Kidney epithelial cell (primary cell): ENCODE data around the gene PSTPIP2. TPM values are rescaled to one million over a fixed set of nuclear protein-coding genes. Genes with fewer than 3 reads are reported as not detected.

ENCODE experiments used
- DNase-seq: peaks from one replicate; pipeline ENCODE4 v3.0.0-alpha.2; 2010; ENCODE audit warnings: low read depth
- H3K27me3 ChIP-seq: 2 replicates; pipeline ENCODE4 v1.6.0; 2011; ENCODE audit warnings: low read length; ENCODE audit not compliant: control insufficient read depth, insufficient read depth
- H3K36me3 ChIP-seq: 2 replicates; pipeline ENCODE4 v1.5.1; 2011; ENCODE audit warnings: low read length; ENCODE audit not compliant: control insufficient read depth, insufficient read depth
- H3K4me3 ChIP-seq: 2 replicates; pipeline ENCODE4 v1.5.1; 2011; ENCODE audit warnings: low read depth, mild to moderate bottlenecking, control low read depth, low read length
- CTCF ChIP-seq: IDR thresholded peaks from 2 replicates; pipeline ENCODE4 v1.5.1; 2011; ENCODE audit warnings: mild to moderate bottlenecking, moderate library complexity, low read length, control low read depth, inconsistent platforms; ENCODE audit not compliant: insufficient read depth, poor library complexity, severe bottlenecking
- total RNA-seq: library from RNA; depleted of rRNA; stranded (reverse); fragments of >200 nt; gene quantifications from 2 replicates; pipeline ENCODE4 v1.2.3, GENCODE V29; 2015

PSTPIP2 gene
- total RNA-seq, 1 donor from 2014 or later: 14.2 TPM

GRCh38 chr18:46099463-46099862 lies 27.4 kb upstream of the PSTPIP2 start:
- DNase-seq: no peak
- TF ChIP-seq CTCF: no peak

GRCh38 chr18:46098616-46098933 lies 26.5 kb upstream of the PSTPIP2 start:
- no peak for TF ChIP-seq CTCF
- no peaks in the 10 kb centered on the region for H3K27me3 ChIP-seq
- H3K36me3 ChIP-seq: no peaks in the 10 kb centered on the region
- H3K4me3 ChIP-seq: peak overlapping the region; percentile 87
- DNase-seq: no peak

More at GRCh38 chr18:46099463-46099862, 27.4 kb upstream of the PSTPIP2 start:
- no peaks in the 10 kb centered on the region for H3K27me3 ChIP-seq
- H3K4me3 ChIP-seq: no peak overlapping the region
- no peaks in the 10 kb centered on the region for H3K36me3 ChIP-seq

GRCh38 chr18:46097801-46098615 lies 25.9 kb upstream of the PSTPIP2 start, which contains the start of gene ATP5F1A:
TSS of gene ATP5F1A (minus strand) at chr18:46098296. CDS start at chr18:46098231, 65 bp downstream.
- Histone ChIP-seq H3K36me3 (no peaks in the 10 kb centered on the region), H3K27me3 (no peaks in the 10 kb centered on the region), H3K4me3 (peak within 1 kb of the TSS; percentile 87)
- peak; percentile 39 for DNase-seq
- peak; percentile 3 for TF ChIP-seq CTCF

GRCh38 chr18:46097431-46097800 lies 25.4 kb upstream of the PSTPIP2 start:
- H3K27me3 ChIP-seq: no peaks in the 10 kb centered on the region
- TF ChIP-seq CTCF: no peak

GRCh38 chr18:46096651-46097300 lies 24.7 kb upstream of the PSTPIP2 start:
- no peaks in the 10 kb centered on the region for H3K36me3 ChIP-seq
- H3K4me3 ChIP-seq: peak overlapping the region; percentile 87
- DNase-seq: no peak
- TF ChIP-seq CTCF: no peak
- no peaks in the 10 kb centered on the region for H3K27me3 ChIP-seq

More at GRCh38 chr18:46097431-46097800, 25.4 kb upstream of the PSTPIP2 start:
- no peaks in the 10 kb centered on the region for H3K36me3 ChIP-seq
- peak overlapping the region; percentile 87 for H3K4me3 ChIP-seq
- no peak for DNase-seq
